ENCODE results near the gene EML4.

GRCh38 chr2:42312106-42312505, 143.0 kb downstream of the EML4 start:
- no peak for TF ChIP-seq HNRNPL (IDR thresholded peaks at IDR 0.05; ENCODE audit: low read depth, low read length)
- TF ChIP-seq SETDB1 (CRISPR knock-in tag; IDR thresholded peaks at IDR 0.05; ENCODE audit: borderline replicate concordance), result no peak
- TF ChIP-seq HCFC1 (IDR thresholded peaks at IDR 0.05; ENCODE audit: low read depth, low read length), result no peak
- no peak for TF ChIP-seq CTCF (CRISPR knock-in tag; IDR thresholded peaks at IDR 0.05)
- TF ChIP-seq ZBTB8A (CRISPR knock-in tag; IDR thresholded peaks at IDR 0.05; ENCODE audit: borderline replicate concordance, low read depth), result no peak

Measured in HepG2 (cell line).